Stimulated activated naive CD8-positive, alpha-beta T cell treated with anti-CD3 and anti-CD28 coated beads, Interleukin-15, Interleukin-2, amounts not matched to agents 100 ng/mL and 50 ng/mL, for 24 hours (primary cell): Measurements from ENCODE around the gene SOX13.

Source experiments
- H3K27ac Mint-ChIP-seq: one replicate; pipeline ENCODE4 v1.8.0; 2021; ENCODE audit warnings: mild to moderate bottlenecking, mixed read lengths
- H3K27me3 Mint-ChIP-seq: one replicate; pipeline ENCODE4 v1.8.0; 2021; ENCODE audit warnings: mixed read lengths
- H3K36me3 Mint-ChIP-seq: one replicate; pipeline ENCODE4 v1.8.0; 2021; ENCODE audit warnings: low read depth, mixed read lengths
- H3K4me1 Mint-ChIP-seq: one replicate; pipeline ENCODE4 v1.8.0; 2021; ENCODE audit warnings: low read depth, mixed read lengths
- H3K4me3 Mint-ChIP-seq: one replicate; pipeline ENCODE4 v1.8.0; 2021; ENCODE audit warnings: mild to moderate bottlenecking, mixed read lengths
- H3K9me3 Mint-ChIP-seq: one replicate; pipeline ENCODE4 v1.8.0; 2021; ENCODE audit warnings: mixed read lengths

SOX13 gene

GRCh38 chr1:204136814-204137213 lies 63.9 kb downstream of the SOX13 start:
- no peaks in the 10 kb centered on the region for H3K4me1 Mint-ChIP-seq
- H3K36me3 Mint-ChIP-seq: no peaks in the 10 kb centered on the region
- H3K9me3 Mint-ChIP-seq: no peaks in the 10 kb centered on the region
- no peak overlapping the region for H3K4me3 Mint-ChIP-seq
- H3K27ac Mint-ChIP-seq: no peak overlapping the region
- H3K27me3 Mint-ChIP-seq: no peaks in the 10 kb centered on the region

DNA sequence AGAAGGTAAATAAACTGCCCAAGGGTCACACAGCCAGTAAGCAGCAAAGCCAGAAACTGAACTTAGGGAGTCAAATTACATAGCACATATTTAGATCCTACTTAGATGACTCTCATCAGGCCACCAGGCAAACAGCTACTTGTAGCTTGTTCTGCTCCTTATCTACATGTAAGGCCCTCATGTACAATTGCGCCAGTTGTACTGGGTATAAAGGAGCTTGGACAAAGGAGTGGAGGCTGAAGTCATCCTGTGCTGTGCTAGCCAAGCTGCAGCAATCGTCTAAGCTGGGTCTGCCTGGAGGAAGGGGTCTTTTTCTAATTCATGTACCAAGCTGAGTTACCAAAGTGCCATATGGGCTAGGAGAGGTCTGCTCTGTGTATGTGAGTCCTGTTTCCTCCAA lies 66.2 kb downstream of the SOX13 start:
- H3K4me3 Mint-ChIP-seq: no peak overlapping the region
- no peak overlapping the region for H3K27ac Mint-ChIP-seq
- H3K36me3 Mint-ChIP-seq: no peaks in the 10 kb centered on the region
- no peaks in the 10 kb centered on the region for H3K27me3 Mint-ChIP-seq
- H3K4me1 Mint-ChIP-seq: no peaks in the 10 kb centered on the region
- H3K9me3 Mint-ChIP-seq: no peaks in the 10 kb centered on the region

GRCh38 chr1:204139952-204140351 lies 67.0 kb downstream of the SOX13 start:
- no peaks in the 10 kb centered on the region for H3K36me3 Mint-ChIP-seq
- H3K4me1 Mint-ChIP-seq: no peaks in the 10 kb centered on the region
- peaks cover 3% of the 10 kb centered on the region for H3K27me3 Mint-ChIP-seq
- H3K9me3 Mint-ChIP-seq: no peaks in the 10 kb centered on the region
- H3K27ac Mint-ChIP-seq: no peak overlapping the region
- no peak overlapping the region for H3K4me3 Mint-ChIP-seq

- no peaks in the 10 kb centered on the region for H3K36me3 Mint-ChIP-seq
- no peaks in the 10 kb centered on the region for H3K4me1 Mint-ChIP-seq
- no peaks in the 10 kb centered on the region for H3K9me3 Mint-ChIP-seq
- H3K4me3 Mint-ChIP-seq: no peak overlapping the region
- H3K27me3 Mint-ChIP-seq: peaks cover 3% of the 10 kb centered on the region
- no peak overlapping the region for H3K27ac Mint-ChIP-seq
Observed at GRCh38 chr1:204141131-204141530, 68.2 kb downstream of the SOX13 start.

GRCh38 chr1:204142032-204142974 lies 69.4 kb downstream of the SOX13 start:
- Mint-ChIP-seq H3K27me3 (peaks cover 3% of the 10 kb centered on the region), H3K27ac (no peak overlapping the region), H3K4me1 (no peaks in the 10 kb centered on the region), H3K9me3 (no peaks in the 10 kb centered on the region), H3K4me3 (no peak overlapping the region), H3K36me3 (no peaks in the 10 kb centered on the region)

DNA sequence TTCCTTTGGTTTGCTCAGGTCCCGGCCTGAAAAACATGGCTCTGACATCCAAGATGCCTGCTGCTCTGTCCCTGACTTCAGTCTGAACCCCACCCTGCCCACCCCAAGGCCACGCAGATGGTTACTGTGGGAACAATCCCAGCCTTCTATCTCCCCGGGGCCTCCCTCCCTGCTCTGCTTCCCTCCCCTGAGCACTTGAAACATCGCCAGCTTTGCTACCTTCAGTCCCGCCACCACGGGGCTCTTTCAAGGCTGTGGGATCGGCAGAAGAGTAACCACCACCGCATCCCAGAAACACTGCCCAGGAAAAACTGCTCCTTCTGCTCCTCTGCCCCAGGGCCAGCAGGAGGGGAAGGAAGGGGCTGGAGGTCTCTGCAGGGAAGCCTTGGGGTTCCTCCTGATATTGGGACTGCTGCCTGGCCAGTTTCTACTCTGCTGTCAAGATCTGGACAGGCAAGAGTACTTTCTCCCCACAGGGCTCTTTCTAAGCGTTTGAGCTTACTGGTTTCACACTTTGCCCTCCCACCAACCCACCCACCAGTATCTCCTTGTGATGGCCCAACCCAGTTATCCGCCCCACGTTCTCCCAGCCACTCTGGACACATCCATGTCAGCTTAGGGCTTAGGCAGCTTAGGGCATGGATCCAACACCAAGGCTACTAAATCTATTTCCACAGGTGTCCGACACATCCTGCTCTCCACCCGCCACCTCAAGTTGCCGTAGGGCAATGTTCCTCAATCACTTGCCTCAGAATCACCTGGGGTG lies 70.5 kb downstream of the SOX13 start:
- Mint-ChIP-seq H3K27me3 (peaks cover 3% of the 10 kb centered on the region), H3K9me3 (no peaks in the 10 kb centered on the region), H3K36me3 (no peaks in the 10 kb centered on the region), H3K27ac (no peak overlapping the region), H3K4me1 (no peaks in the 10 kb centered on the region), H3K4me3 (no peak overlapping the region)

DNA sequence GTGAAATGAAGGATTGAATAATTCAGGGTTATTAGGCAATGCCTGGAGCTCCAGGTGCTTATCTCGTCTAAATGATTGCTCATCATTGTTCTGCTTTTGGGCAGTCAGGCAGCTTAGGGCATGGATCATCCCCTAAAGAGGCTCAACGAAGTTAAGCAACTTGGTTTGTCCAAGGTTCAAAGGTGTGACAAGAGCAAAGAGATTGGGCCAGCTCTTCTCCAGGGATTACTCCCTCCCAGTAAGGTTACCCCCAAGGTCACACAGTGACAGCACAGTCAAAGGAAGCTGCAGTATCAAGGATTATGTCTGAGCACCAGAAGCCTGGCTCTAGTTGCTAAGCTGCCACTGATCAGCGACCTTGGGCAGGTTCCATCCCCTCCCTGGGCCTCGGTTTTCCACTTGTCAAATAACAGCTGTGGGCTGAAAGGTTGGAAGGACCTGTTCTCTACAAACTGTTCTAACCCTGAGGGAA lies 72.2 kb downstream of the SOX13 start:
- Mint-ChIP-seq H3K27me3 (peaks cover 3% of the 10 kb centered on the region), H3K4me1 (no peaks in the 10 kb centered on the region), H3K36me3 (no peaks in the 10 kb centered on the region), H3K4me3 (no peak overlapping the region), H3K27ac (no peak overlapping the region), H3K9me3 (no peaks in the 10 kb centered on the region)

DNA sequence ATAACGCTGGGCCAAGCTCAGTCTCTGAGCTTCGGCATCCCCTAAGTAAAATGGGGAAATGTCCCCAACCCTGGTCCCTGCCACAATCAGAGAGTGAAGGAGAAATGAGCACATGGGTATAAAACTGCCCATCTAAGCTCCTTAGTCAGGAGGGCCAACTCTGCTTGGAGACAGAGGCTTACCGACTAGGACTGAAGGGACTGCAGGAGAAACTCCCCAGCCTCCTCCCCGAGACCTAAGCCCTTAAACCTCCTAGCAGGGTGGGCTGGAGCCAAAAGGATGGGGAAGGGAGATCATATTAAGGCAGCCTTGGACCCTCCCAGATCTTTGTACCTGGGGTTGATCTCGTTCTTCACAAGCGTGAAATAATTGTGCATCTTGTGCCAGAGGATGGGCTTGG lies 73.4 kb downstream of the SOX13 start:
- H3K36me3 Mint-ChIP-seq: no peaks in the 10 kb centered on the region

DNA sequence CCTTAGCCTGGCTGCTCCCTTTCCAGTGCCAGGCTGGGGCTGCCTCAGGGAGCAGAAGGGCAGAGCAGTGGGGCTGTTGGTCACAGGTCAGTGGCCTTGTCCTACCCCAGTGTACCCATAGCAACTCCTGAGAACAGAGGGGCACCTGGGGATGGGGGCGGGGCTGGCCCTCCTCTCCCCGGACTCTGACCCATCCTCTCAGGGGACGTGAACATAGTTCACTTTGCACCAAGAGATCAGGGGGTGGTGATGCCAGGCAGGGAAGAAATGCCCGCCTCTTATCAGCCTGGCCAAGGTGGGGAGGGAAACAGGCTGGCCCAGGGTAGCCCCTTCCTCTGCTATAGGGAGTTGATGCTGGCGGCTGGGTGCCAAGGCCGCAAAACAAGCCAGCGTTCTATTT lies 74.0 kb downstream of the SOX13 start:
- H3K36me3 Mint-ChIP-seq: no peaks in the 10 kb centered on the region
- no peaks in the 10 kb centered on the region for H3K9me3 Mint-ChIP-seq
- no peak overlapping the region for H3K4me3 Mint-ChIP-seq
- H3K27ac Mint-ChIP-seq: no peak overlapping the region
- H3K4me1 Mint-ChIP-seq: no peaks in the 10 kb centered on the region
- H3K27me3 Mint-ChIP-seq: peaks cover 3% of the 10 kb centered on the region

More for the DNA sequence above, 73.4 kb downstream of the SOX13 start:
- H3K4me3 Mint-ChIP-seq: no peak overlapping the region
- H3K27me3 Mint-ChIP-seq: peaks cover 3% of the 10 kb centered on the region
- no peak overlapping the region for H3K27ac Mint-ChIP-seq
- no peaks in the 10 kb centered on the region for H3K4me1 Mint-ChIP-seq
- H3K9me3 Mint-ChIP-seq: no peaks in the 10 kb centered on the region

DNA sequence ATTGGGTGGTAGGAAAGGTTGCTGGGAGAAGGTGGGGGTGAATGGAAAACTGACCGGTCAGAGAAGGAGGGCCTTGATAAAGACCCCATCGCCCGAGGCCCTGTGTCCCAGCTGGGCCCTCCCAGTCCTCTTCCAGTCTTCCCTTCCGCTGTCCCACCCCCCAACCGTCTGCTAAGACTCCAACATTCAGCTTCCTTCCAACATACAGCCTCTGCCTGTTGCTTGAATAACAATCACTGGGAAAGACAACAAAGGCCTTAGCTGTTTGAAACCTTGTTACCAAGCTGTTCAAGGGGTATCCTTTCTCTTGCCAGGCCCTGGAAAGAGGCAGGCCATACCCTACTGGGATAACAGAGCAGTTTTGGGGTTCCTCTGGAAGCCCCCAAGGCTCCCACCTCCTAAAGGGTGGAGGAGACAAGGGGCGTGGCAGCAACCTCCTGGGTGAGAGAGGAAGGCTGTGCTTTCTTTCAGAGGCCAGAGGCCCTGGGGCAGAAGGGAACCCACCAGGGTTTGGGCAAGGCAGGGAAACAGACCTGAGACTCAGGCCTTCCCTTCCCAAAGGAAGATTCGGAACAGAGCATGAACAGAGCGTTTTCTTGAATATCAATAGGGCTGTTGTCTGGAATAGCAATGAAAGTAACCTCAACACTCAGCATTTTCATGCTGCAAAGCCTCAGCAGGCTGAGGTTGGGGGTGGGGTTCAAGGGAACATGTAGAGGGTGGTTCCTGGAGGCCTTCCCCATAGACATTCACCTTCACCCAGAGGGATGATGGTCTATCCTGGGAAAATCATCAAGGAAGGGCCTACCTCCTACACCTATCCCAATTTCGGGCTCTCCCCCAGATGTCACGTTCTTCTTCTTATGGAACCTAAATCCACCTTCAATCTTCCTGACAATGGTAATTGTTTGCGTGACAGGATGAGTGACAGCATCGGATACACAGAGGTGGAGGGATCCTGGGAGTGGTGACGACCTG lies 74.8 kb downstream of the SOX13 start:
- H3K4me3 Mint-ChIP-seq: no peak overlapping the region
- H3K27me3 Mint-ChIP-seq: peaks cover 3% of the 10 kb centered on the region
- no peaks in the 10 kb centered on the region for H3K36me3 Mint-ChIP-seq
- no peaks in the 10 kb centered on the region for H3K9me3 Mint-ChIP-seq
- H3K27ac Mint-ChIP-seq: no peak overlapping the region
- peaks cover 6% of the 10 kb centered on the region for H3K4me1 Mint-ChIP-seq

GRCh38 chr1:204149107-204149506 lies 76.2 kb downstream of the SOX13 start:
- Mint-ChIP-seq H3K4me3 (no peak overlapping the region), H3K27me3 (peaks cover 3% of the 10 kb centered on the region), H3K27ac (no peak overlapping the region), H3K4me1 (peaks cover 6% of the 10 kb centered on the region), H3K9me3 (no peaks in the 10 kb centered on the region), H3K36me3 (no peaks in the 10 kb centered on the region)

- Mint-ChIP-seq H3K4me3 (no peak overlapping the region), H3K27me3 (no peaks in the 10 kb centered on the region)
Observed at GRCh38 chr1:204149635-204150565, 77.0 kb downstream of the SOX13 start.

DNA sequence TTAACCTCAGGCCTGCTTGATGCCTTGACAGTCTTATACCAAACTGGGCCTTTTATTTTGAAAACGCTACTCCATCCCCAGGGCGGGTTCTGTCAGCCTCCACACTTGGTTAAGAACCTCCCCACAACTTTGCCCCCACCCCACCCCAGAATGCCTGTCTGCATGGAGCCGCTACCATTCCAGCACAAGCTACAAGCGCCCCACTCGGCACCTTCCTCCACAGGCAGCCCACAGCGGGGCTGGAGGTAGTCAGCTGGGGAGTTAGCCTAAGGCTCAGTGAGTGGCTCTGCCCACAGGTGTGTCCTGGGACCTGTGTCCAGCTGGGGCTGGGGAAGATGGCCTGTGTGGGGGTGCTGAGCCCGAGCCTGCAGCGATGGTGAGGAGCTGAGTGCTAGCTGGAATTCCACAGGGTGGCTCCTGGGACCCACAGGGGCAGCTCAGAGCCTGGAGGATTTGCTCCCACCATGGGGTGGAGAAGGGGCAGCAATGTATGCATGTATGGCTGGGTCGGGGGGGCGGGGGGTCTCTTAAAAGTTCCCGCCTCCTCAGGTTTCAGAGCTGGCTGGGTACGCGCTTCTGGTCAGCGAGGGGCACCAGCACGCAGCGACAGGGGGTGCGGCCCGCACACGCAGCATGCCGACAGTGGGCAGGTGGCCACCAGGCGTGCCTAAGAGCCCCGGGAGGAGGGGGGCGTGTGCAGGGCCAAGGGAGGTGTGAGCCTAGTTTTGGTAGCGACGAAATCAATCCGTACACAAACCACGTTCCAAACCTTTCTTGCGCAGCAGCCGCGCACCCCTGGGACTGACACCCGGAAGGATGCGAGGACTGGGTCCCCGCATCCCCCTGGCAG lies 78.0 kb downstream of the SOX13 start:
- H3K4me3 Mint-ChIP-seq: peak overlapping the region; percentile 2
- H3K9me3 Mint-ChIP-seq: no peaks in the 10 kb centered on the region
- H3K27me3 Mint-ChIP-seq: no peaks in the 10 kb centered on the region
- no peaks in the 10 kb centered on the region for H3K36me3 Mint-ChIP-seq
- peaks cover 6% of the 10 kb centered on the region for H3K4me1 Mint-ChIP-seq
- no peak overlapping the region for H3K27ac Mint-ChIP-seq

More at GRCh38 chr1:204149635-204150565, 77.0 kb downstream of the SOX13 start:
- Mint-ChIP-seq H3K9me3 (no peaks in the 10 kb centered on the region), H3K36me3 (no peaks in the 10 kb centered on the region), H3K27ac (no peak overlapping the region), H3K4me1 (peaks cover 6% of the 10 kb centered on the region)
